Measurements from ENCODE around the gene NTNG2.

DNA sequence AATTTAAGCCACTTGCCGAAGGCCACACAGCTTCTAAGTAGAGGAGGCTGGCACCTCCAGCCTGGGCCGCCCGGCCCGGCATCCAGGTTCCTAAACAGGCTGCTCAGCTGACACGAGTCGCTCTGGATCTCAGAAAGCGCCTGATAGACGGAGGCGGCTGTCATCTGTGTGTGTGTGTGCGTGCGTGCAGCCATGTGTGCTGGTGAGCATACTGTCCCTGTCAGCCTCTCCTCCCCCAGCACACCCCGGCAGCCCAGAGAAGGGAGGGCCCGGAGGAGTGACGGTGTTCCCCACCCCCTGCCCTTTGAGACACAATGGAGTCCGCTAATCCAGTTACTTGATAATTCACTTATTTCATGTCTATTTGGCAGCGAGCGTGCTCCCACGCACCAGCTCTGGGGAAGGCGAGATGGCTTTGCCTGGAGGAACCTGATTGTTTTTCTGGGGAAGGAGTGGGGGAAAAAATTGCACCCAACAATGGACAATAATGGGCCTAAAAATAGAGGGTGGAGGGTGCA is 20.0 kb downstream of the NTNG2 start:
- no peak for TF ChIP-seq POLR2A (IDR thresholded peaks at IDR 0.05)
- no peak for TF ChIP-seq CTCF (IDR thresholded peaks at IDR 0.05)

Measured in vagina (tissue), 2 donors.